Measurements from ENCODE around the gene EXPH5. TPM values are rescaled to one million over a fixed set of nuclear protein-coding genes. Genes with fewer than 3 reads are reported as not detected.

The EXPH5 gene
- total RNA-seq, 4 donors from 2014 or later, result 0.26 to 9.5 (median 4.5) TPM

DNA sequence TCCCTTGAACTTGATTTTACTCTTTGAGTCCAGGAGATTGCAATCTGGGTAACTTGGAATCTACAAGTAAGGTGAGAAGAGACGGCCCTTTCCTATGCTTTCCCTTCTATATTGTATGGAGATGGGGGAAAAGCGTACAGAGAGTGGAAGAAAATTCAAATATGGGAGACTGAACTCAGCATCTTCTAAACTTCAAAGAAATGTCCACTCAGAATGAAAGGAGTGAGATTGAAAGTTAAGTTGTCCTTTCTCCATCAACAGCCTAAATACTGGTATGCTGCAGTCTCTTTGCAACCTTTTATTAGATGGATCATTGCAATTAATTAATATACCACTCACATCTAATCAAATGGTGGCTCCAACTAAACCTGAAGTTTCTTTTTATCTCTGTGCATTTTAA, 6.4 kb upstream of the EXPH5 start:
- no peaks in the 10 kb centered on the region for H3K4me1 ChIP-seq
- no peak for TF ChIP-seq POLR2A (IDR thresholded peaks at IDR 0.05)
- TF ChIP-seq, protein P1, sequence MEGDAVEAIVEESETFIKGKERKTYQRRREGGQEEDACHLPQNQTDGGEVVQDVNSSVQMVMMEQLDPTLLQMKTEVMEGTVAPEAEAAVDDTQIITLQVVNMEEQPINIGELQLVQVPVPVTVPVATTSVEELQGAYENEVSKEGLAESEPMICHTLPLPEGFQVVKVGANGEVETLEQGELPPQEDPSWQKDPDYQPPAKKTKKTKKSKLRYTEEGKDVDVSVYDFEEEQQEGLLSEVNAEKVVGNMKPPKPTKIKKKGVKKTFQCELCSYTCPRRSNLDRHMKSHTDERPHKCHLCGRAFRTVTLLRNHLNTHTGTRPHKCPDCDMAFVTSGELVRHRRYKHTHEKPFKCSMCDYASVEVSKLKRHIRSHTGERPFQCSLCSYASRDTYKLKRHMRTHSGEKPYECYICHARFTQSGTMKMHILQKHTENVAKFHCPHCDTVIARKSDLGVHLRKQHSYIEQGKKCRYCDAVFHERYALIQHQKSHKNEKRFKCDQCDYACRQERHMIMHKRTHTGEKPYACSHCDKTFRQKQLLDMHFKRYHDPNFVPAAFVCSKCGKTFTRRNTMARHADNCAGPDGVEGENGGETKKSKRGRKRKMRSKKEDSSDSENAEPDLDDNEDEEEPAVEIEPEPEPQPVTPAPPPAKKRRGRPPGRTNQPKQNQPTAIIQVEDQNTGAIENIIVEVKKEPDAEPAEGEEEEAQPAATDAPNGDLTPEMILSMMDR (IDR thresholded peaks at IDR 0.05), result no peak
- DNase-seq, result no peak
- no peak overlapping the region for H3K27ac ChIP-seq
- no peaks in the 10 kb centered on the region for H3K27me3 ChIP-seq
- no peaks in the 10 kb centered on the region for H3K36me3 ChIP-seq
- H3K4me3 ChIP-seq, result no peak overlapping the region
- intact Hi-C loops (cut with DNase I; ENCODE audit: low total_unique reads), result no loop called here
- no peaks in the 10 kb centered on the region for H3K9me3 ChIP-seq

DNA sequence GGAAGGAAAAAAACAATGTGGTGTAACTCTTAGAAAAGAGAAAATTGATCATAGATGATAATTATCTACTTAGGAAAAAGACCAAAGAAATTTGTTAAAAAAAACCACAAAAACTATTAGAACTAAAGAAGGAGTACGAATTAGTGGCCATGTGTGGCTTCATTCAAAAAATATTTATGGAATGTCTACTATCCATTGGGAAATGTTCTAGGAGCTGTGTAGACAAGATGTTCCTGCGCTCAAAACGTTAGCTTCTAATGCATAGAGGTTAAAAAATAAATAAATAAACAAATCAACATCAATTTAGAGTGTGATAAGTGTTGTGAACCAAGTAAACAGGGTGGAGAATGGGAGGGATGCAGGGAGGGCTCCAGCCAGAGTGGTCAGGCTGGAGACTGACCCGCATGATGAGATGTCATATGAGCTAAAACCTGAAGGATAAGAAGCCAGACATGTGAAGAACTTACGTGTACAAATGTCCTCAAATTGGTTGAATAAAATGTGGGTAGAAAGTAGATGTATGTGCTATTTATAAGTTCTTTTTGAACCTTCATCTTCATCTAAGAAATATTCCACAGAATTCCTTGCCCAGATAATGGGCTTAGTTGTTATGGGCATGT, 4.3 kb upstream of the EXPH5 start:
- no peak overlapping the region for H3K4me3 ChIP-seq
- intact Hi-C loops (cut with DNase I; ENCODE audit: low total_unique reads), result no loop called here
- no peaks in the 10 kb centered on the region for H3K36me3 ChIP-seq

DNA sequence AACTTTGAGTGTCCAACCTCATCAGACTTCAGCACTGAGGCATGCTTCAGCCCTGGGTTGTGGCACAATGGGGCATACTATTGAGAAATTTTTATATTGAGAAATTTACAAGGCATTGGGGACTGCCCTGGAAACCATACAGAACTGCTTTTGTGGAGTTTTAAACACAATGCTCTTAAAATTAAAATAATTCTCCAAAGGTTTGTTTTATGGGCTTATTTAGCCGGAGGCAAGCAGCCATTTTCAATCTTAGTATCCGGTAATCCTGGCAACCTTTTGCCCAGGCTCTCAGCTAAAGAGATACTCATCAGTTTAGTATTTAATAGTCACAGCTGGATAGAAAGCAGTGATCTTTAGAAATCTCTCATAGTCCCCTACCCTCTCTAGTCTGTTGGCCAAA, 3.1 kb upstream of the EXPH5 start:
- TF ChIP-seq POLR2A (IDR thresholded peaks at IDR 0.05), result no peak
- TF ChIP-seq, protein P1 (IDR thresholded peaks at IDR 0.05), result no peak
- Histone ChIP-seq H3K4me1 (no peaks in the 10 kb centered on the region), H3K9me3 (no peaks in the 10 kb centered on the region), H3K27me3 (no peaks in the 10 kb centered on the region), H3K27ac (no peak overlapping the region), H3K4me3 (no peak overlapping the region), H3K36me3 (no peaks in the 10 kb centered on the region)
- intact Hi-C loops (cut with DNase I; ENCODE audit: low total_unique reads), result no loop called here
- no peak for DNase-seq

More for the DNA sequence above, 4.3 kb upstream of the EXPH5 start:
- Histone ChIP-seq H3K27ac (no peak overlapping the region), H3K27me3 (no peaks in the 10 kb centered on the region), H3K9me3 (no peaks in the 10 kb centered on the region), H3K4me1 (no peaks in the 10 kb centered on the region)
- no peak for TF ChIP-seq POLR2A (IDR thresholded peaks at IDR 0.05)
- TF ChIP-seq, protein P1 (IDR thresholded peaks at IDR 0.05), result no peak
- no peak for DNase-seq

DNA sequence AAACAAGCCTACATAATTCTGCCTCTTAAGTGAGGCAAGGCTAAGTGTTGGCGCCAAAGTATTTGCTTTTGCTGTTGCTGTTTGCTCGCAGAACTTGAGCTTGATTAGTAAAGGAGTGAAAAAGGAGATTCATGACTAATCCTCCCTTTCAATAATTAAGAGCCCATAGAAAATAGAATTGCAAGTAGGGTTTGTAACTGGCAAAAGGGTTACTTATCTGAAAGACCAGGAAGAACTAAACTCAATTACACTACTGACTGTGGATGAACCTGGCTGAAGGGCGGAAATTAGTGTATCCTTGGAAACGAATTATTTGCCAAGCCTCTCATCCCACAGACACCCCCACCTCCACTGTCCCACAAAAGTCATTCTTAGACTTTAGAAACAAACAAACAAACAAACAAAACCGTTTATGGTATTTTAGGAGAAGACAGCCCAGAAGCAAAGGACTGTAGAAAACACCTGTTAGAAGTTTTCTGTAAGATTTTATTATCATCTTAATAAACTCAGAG, 411 bp upstream of the EXPH5 start:
- H3K36me3 ChIP-seq, result no peaks in the 10 kb centered on the region
- no peak for DNase-seq
- no peaks in the 10 kb centered on the region for H3K27me3 ChIP-seq
- H3K27ac ChIP-seq, result peak overlapping the region in 1 of 2 donors; percentile 59
- no peaks in the 10 kb centered on the region for H3K9me3 ChIP-seq
- intact Hi-C loops (cut with DNase I; ENCODE audit: low total_unique reads), result no loop called here
- H3K4me3 ChIP-seq, result peak overlapping the region; percentile 35 to 70
- no peak for TF ChIP-seq POLR2A (IDR thresholded peaks at IDR 0.05)
- TF ChIP-seq, protein P1 (IDR thresholded peaks at IDR 0.05), result no peak
- H3K4me1 ChIP-seq, result no peaks in the 10 kb centered on the region

DNA sequence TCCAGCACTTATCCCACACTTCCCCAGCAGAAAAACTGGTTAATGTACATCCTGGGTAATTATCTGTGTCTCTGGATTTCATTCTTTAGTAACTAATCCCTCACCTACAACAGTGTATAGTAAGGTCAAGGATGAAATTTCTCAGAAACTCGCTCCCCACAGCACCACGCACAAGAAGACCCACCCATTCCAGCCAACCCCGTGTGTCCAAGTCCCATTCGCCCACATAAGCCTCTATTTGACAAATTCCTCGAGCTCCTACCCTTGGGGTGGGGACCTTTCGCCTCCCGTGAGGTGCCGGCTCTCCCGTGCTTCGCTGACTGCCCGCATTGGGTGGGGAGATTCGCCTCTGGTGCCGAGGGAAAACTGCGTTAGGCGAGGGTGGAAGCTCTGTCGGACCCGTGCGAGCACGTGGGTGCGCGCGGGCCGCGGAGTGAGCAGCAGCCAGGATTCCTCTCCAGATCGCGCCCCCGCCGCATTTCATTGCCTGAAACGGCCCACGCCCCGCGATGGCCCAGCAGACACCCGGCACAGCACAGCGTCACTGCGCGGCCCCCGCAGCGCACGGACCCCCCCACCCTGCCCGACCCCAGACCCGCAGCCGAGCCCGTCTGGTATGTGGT, 866 bp downstream of the EXPH5 start:
- intact Hi-C loops (cut with DNase I; ENCODE audit: low total_unique reads), result no loop called here
- H3K36me3 ChIP-seq, result no peaks in the 10 kb centered on the region
- peak in 1 of 2 donors; percentile 31 for DNase-seq
- peak overlapping the region in 1 of 2 donors; percentile 59 for H3K27ac ChIP-seq
- H3K4me3 ChIP-seq, result peak overlapping the region; percentile 35 to 70
- no peaks in the 10 kb centered on the region for H3K9me3 ChIP-seq
- no peaks in the 10 kb centered on the region for H3K4me1 ChIP-seq
- H3K27me3 ChIP-seq, result no peaks in the 10 kb centered on the region
- TF ChIP-seq POLR2A (IDR thresholded peaks at IDR 0.05), result no peak
- TF ChIP-seq, protein P1 (IDR thresholded peaks at IDR 0.05), result no peak

Measured in uterus (tissue), 4 donors.